ENCODE data around the gene MARVELD1.

MARVELD1 gene

GRCh38 chr10:97721871-97722780 lies 8.6 kb downstream of the MARVELD1 start:
- no peak for DNase-seq (ENCODE audit: low spot score)

DNA sequence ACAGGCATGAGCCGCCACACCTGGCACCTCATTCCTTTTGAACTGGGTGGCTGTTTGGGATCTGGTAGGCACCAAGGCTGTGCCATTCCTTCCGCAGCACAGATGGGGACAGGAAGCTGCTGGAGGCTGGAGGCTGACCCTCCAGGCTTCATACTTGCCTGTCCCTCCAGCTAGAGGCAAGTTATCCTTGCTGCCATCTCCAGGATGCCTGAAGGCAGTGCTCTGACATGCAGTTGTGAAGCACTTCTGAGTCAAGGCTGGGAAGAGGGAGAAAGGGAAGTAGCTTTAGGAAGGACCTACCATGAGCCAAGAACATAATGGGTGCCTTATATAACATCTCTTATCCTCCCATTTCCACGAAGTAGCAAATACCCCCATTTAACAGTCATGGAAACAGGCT lies 9.5 kb downstream of the MARVELD1 start:
- no peak for DNase-seq (ENCODE audit: low spot score)

DNA sequence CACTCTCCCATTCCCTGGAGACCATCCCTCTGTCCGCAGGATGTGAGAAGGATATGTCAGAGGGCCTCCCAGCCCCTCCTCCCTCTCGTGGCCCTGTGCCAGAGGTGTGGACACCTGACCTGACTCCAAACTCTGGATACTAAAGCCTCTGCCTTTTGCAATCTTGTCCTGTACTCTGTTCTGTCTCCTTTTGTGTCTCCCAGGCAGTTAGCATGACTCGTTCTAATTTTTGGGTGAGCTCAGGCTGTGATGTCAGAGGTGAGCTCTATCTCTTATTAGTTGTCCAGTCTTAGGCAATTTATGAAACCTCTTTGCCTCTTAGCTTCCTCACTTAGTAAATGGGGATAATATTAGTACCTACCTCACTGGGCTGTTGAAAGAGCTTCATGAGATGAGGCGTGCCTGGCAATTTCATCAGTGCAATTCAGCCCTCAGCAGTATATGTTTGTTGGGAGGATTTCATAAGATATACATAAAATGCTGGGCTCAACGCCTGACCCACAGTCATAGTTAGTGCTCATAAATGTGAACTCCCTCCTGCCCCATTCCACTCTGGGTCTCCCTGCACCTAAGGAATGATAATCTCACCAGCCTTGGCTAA lies 10.9 kb downstream of the MARVELD1 start:
- DNase-seq (ENCODE audit: low spot score), result peak; percentile 38

DNA sequence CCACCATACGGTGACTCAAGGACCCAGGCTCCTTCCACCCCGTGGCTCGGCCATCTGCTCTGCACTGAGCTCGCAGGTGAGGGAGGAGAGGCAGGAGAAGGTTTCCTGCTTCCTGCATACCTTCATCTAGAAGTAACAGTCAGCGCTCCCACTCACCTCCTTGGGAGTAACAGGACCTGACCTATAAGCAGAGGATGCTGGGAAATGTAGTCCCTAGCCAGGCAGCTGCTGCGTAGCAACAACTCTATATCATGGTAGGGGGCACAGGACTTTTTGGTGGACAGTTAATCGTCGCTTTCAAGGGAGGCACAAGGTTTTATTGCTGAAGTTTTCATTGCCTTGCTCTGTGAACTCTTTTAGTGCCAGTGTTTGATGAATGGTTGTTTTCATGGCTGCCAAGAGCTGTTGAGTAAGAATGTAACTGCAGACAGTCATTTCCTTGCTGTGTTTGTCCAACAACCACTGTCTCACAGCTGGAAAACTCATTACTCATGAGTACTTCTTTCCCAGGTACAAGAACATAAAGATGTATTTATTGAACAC lies 13.2 kb downstream of the MARVELD1 start:
- DNase-seq (ENCODE audit: low spot score), result peak; percentile 79

- no peak for DNase-seq (ENCODE audit: low spot score)
Measured at GRCh38 chr10:97729014-97729413, 15.5 kb downstream of the MARVELD1 start.

DNA sequence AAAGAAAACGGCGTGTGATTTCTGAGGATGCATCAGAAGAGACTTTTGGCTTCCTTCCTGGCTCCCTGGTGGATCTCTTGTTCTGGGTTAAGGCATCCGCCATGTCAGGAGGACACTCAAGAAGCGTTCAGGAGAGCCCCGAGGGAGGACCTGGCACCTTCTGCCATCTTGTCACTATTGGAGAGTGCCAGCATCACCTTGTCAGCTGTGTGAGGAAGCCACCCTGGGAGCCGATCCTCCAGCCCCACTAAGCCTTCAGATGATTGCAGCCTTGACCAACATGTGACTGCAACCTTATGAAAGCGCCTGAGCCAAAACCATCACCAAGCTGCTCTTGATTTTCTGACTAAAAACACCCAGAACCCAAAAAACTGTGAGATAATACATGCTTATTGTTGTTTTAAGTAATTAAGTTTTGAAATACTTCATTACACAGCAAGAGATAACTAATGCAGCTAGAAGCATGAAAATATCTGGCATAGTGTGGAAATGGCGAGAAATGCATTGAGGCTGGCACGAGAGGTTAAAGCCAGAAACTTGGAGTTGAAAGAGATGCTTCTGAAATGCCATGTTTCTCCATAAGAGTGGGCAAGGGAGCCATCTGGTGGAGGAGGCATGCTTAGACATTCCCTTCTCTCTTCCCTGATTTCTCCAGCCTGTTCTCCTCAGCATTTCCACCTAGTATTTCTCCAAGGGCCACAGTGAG lies 18.0 kb downstream of the MARVELD1 start:
- peak; percentile 76 for DNase-seq (ENCODE audit: low spot score)

DNA sequence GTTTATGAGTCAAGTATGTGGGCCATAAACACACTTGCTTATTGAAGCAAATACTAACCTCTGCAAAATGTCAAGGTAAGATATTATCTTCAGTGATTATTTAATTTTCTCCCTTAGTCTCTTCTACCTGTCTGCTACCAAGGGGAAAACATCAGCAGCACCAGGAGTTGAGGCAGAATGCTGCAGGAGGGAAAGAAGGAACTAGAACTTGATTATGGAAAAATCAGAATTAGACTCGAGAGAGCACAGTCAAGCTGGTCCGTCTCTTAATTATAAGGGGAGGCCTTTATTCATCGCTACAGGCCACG lies 18.5 kb downstream of the MARVELD1 start:
- DNase-seq (ENCODE audit: low spot score), result no peak

GRCh38 chr10:97733256-97733655 lies 19.7 kb downstream of the MARVELD1 start:
- no peak for DNase-seq (ENCODE audit: low spot score)

- no peak for DNase-seq (ENCODE audit: low spot score)
Measured at GRCh38 chr10:97734021-97734420, 20.5 kb downstream of the MARVELD1 start.

DNA sequence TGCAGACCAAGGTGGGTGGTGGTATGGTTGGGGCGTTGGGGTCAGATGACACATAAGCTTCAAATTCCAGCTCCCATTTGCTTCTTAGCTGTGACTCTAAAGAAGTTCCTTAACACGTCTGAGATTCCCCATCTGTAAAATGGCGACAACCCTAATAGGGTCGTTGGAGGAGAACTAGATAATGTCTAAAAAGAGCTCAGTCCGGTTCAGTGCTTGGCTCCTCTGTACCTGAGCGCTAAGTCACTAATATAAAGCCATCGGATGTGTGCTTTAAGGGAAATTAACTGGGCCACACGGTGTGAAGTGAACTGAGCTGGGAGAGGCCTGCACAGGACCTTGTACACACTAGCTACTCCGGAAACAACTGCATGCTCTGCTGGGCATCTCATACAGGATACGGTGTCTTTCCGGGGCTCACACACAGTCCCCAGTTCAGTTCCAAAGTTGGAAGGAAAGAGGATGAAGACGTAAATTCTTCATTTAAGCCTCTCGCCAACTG lies 22.9 kb downstream of the MARVELD1 start:
- DNase-seq (ENCODE audit: low spot score), result no peak

- peak; percentile 96 for DNase-seq (ENCODE audit: low spot score)
Measured at GRCh38 chr10:97736902-97737769, 23.6 kb downstream of the MARVELD1 start, which contains the start of gene ZFYVE27. Gene ZFYVE27 (plus strand): TSS chr10:97737128. CDS start chr10:97738478, 1,350 bp downstream.

DNA sequence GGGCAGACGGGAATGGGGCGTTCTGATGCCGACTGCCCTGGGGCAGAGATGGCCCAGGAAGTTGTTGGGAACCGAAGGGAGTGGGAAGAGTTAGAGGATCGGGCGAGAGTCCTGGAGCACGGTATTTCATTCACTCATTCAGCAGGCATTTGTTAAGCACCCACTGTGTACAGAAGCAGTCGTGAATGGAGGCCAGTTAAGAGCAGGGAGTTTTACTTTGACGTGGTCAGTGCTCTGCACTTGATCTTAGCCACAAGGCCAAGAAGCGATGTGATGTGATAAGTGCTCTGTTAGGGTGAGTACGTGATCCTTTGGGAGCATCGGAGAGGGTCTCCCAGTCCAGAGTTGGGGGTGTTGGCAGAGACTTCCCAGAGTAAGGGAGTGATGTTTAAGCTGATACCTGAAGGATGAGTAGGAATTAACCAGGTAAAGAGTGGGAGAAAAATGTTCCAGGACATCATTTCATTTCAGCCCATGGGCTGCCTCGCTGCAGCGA lies 24.3 kb downstream of the MARVELD1 start:
- DNase-seq (ENCODE audit: low spot score), result no peak

DNA sequence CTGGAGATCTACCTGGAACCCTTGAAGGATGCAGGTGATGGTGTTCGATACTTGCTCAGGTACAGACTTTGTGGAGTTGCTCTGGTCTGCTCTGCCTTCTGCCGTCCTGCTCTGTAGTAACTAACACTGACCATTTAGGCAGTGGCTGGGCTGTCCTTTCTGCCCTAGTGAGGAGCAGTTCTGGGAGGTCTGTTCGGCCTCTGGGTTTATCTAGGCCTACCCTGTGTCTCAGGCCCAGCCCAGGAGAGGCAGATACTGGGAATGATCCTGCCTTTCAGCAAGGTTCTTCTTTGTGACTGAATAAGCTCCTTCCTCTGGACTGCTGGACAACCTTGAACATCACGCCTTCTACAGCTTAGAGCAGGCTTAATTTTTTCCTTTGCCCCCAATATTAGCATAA lies 25.1 kb downstream of the MARVELD1 start:
- no peak for DNase-seq (ENCODE audit: low spot score)

DNA sequence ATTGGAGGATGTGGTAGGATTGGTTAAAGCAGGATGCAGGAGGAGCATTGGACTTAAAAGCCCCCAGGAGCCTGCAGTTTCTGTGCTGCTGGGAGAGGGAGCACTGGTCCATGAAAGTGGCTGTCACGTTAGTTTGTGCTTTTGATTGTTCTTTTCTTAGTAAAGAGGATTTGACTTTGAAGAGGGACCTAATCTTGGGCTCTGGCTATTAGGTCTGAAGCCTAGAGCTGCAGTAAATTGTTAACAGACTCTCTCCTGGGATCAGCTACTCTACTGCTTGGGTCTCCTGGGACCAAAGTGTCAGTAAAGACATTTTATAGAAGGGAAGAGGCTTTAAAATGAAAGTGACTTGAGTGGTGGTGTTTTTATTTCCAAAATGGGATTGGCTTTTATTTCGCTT lies 27.1 kb downstream of the MARVELD1 start:
- no peak for DNase-seq (ENCODE audit: low spot score)

DNA sequence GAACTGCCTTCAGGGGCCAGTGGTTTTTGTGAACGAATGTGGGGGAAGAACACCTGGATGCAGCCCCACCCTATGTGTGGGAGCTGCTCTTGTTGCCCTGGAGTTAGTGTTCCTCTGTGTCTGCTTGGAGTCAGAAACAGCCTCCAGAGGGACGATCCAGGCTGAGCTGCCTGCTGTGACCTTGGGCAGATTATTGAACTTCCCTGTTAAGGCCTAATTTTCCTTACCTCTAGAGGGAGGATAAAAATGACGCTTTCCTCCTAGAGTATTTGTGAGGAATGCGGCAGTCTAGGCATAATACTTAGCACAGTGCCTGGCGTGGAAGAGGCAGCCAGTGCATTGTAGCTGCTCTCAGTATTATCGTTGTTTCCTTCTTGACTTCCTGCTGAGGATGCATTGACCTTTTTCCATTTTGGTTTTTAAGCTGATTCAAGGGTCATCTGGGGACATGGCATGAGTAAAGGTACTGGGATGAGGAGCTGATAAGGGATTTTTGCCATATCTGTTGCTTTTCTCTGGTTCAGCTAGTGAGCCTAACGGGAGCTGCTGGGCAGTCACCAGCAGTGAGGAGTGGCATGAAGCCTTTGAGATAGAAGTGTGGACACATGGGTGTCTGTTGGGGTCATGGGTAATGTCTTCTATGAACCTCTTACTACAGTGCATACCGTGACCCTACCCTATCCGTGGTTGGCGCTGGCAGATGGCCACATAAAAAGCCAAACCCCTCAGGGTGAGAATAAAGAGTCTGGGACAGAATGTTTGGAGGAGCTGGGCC lies 29.8 kb downstream of the MARVELD1 start:
- no peak for DNase-seq (ENCODE audit: low spot score)

DNA sequence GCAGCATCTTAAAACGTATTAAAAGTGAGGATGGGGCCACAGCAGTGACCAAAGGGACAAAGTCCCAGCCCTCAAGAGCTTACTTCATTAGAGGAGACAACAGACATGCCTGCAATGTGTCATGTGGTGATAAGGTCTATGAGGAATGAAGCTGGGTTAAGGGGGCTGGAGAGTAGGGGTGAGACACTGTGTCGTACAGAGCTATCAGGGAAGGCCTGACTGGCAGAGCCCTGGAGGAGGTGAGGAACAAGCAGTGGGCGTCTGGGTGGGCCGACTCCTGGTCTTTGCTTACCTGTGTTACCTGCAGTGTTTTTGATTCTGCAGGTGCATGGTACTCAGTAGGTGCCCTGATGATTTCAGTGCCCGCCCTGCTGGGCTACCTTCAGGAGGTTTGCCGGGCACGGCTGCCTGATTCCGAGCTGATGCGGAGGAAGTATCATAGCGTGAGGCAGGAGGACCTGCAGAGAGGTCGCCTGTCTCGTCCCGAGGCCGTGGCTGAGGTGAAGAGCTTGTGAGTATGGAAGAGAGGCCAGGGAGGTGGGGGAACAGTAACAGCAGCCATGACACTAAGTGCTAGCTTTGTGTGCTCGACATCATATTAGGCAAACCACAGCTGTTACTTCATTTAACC lies 31.0 kb downstream of the MARVELD1 start:
- DNase-seq (ENCODE audit: low spot score), result no peak

DNA sequence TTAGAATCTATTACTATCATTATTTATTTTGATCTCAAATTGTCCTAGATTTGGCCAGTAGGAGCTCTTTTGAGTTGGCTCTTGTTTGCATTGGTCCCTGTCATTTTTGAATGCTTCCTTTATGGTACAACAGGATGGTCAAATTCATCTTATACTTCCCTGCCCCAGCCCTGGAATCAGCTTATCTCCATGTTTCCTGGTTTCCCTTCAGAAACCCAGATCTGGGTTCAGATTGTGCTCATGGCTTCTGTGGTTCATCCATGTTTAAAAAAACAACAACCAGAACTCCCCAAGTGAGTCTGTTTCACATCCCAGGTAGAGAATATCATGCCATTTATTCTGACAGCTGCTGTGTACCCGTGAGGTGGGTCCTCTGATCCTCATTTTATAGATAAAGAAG lies 34.0 kb downstream of the MARVELD1 start:
- DNase-seq (ENCODE audit: low spot score), result no peak

DNA sequence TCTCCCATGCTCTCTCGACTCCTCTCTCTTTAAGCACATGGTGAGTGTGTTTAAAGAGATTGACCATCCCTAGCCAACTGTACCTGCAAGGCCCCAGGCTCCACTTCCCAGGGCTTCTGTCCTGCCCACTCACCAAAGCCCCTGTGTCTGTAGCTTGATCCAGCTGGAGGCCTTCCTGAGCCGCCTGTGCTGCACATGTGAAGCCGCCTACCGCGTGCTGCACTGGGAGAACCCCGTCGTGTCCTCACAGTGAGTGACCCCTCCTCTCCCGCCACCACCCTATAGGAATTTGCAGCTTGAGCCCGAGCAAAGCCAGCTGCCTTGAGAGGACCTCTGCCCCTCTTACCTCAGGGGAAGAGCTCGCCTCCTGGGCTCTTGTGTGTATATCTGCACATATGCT lies 34.6 kb downstream of the MARVELD1 start:
- DNase-seq (ENCODE audit: low spot score), result no peak

- DNase-seq (ENCODE audit: low spot score), result no peak
Measured at GRCh38 chr10:97752956-97753355, 39.4 kb downstream of the MARVELD1 start.

GRCh38 chr10:97754726-97755125 lies 41.2 kb downstream of the MARVELD1 start:
- DNase-seq (ENCODE audit: low spot score), result no peak
